Testis (tissue), 2 donors: ENCODE results near the gene HOXD13.

Experiments used
- POLR2A ChIP-seq: fragments of 450-650 bp; IDR thresholded peaks from one replicate; pipeline ENCODE4 v1.6.1; 2017; ENCODE audit warnings: antibody characterized with exemption, mild to moderate bottlenecking, moderate library complexity
- TF ChIP-seq, protein P1 (sequence below), 3 experiments: fragments of 450-650 bp in 2 of 3; fragments of 200-600 bp in 1 of 3; sonication (generic) in 1 of 3; IDR thresholded peaks; one replicate each; pipeline ENCODE4 v1.5.1; 2016 to 2019; ENCODE audit warnings: antibody characterized with exemption in 3 of 3, mild to moderate bottlenecking in 2 of 3, moderate library complexity in 1 of 3

DNA sequence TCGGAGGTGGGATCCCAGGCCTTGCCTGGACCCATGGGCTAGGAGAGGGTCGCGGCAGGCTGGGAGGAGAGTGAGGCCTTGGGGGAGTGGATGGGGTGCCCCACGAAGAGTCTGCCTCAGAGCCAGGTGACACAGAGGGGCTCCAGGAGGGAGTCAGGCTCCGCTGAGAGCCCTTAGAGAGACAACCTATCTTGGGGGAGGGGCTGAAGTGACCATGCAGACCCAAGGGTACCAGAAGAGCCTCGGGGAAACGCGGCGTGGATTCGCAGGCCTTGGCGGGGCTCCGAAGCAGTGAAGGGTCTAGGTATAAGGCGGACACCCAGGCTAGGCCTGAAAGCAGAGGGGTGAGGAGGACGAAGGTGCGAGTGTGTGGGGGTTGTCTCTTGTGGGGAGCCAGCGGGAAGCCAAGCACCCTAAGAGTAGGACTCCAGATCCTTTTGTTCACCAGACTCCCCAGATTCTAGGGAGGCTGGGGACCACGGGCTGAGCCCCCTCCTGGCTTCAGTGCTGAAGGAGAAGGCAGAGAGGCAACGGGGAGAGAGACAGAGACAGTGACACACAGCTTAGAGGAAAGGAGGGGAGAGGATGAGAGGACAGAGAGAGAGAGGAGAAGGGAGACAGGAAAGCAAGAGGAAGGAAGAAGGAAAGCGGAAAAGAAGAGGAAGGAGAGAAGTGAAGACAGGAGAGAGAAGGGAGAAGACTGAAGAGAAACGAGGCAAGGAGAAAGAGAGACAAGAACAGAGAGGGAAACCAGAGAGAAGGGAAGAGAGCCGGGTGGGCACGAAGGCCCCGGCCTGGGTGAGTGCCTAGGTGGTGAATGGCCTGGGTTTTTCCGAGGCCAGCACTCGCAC is 13.4 kb downstream of the HOXD13 start:
- TF ChIP-seq, protein P1, sequence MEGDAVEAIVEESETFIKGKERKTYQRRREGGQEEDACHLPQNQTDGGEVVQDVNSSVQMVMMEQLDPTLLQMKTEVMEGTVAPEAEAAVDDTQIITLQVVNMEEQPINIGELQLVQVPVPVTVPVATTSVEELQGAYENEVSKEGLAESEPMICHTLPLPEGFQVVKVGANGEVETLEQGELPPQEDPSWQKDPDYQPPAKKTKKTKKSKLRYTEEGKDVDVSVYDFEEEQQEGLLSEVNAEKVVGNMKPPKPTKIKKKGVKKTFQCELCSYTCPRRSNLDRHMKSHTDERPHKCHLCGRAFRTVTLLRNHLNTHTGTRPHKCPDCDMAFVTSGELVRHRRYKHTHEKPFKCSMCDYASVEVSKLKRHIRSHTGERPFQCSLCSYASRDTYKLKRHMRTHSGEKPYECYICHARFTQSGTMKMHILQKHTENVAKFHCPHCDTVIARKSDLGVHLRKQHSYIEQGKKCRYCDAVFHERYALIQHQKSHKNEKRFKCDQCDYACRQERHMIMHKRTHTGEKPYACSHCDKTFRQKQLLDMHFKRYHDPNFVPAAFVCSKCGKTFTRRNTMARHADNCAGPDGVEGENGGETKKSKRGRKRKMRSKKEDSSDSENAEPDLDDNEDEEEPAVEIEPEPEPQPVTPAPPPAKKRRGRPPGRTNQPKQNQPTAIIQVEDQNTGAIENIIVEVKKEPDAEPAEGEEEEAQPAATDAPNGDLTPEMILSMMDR (IDR thresholded peaks at IDR 0.05): no peak
- no peak for TF ChIP-seq POLR2A
